8988T (cell line): ENCODE results near the gene CXCR4.
"Not testable (repeated sequence)": the region's sequence is repeated elsewhere in the genome, so short reads cannot be mapped to it uniquely, and the experiment has no call there.

Experiments
- DNase-seq: peaks from one replicate; pipeline ENCODE4 v3.0.0; 2011

The CXCR4 gene

DNA sequence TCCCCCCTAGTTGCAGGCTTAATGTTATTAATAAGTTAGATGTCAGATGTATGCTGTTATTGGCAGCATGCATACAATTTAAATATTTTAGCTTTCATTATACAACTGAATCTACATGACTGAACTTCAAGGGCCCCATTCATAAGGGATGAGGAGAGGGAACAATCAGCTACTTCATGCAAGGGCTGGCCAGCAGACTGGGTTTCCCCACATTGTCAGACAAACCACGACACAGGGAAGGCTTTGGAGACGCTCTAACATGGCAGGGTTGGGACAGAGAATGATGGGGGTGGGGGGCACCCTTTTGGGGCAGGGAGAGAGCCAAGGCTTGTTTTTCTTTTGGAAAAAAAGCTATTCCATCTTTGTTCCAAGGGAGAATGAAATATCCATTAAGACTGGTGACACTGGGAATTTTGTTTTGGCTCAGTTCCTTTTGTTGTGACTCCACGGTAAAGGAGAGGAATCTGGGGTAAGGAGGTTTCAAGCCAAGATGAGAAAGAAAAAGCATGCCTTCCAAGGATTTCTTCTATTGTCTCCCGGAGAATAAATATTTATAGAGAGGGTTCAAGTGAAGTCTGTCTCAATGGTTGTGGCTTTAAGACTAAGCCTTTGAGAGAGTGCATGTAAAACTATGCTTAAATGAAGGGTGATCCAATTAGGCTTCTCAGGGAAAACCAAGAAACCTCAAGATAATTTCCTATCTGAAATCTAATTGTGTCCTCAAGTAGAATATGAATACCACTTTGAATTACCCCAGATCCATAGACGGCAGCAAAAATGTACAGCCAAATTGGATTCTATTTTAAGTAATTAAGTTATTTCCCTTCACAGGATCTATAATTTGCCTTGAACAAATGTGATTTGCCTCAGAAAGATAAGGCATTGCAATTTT lies 5.4 kb downstream of the CXCR4 start:
- no peak for DNase-seq

DNA sequence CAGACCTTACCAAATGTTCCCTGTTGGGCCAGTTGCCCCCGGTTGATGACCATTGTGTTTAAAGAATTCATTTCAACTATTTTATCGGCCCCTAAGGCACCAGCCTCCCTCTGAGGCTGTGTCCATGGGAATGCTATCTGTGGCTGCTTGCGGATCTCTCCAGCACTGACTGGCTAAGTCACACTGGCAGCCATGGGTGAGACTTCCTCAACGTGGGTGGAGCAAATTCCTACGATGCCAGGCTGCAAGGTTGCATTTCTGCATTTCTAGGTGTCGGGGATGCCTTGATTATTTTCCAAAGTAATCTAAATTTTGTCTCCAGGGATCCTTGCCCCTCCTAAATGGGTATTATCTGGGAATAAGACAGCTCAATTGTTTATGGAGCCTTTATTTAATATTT lies 6.2 kb downstream of the CXCR4 start:
- no peak for DNase-seq

DNA sequence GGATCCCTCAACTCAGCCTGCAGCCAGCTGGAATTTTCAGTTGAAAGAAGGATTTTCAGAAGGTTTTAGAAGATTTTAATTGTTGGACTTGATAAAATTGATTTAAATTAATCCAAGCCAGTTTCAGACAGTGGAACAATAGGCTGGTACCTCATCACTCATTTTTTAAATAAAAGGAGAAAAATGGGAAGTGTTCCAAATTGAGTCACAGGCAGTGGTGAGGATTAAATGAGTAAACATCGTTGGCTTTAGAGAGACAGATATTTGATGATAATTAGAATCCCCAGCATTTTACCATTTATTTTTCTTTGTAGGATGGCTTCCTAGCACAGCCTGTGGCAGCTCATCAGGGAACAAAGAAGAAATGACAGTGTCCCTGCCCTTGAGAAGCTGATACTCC lies 7.4 kb downstream of the CXCR4 start:
- DNase-seq: no peak

DNA sequence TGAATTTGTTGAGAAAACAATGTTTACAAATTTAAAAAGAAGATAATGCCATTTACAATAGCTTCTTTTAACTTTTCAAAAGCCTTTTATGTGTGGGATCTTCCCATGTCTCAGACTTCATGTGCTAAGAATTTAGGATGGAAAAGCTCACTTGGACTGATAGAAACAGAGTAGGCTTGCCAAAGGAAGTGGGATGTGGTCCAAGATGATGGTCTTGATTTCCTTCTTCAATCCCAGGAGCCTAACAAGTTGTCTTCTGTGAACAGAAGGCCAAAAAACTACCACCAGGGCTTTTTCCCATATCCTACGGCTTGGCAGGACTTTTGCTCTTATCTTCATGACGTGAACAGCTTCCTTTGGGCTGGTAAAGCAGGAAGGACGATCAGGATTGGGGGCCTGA lies 9.5 kb downstream of the CXCR4 start:
- no peak for DNase-seq

DNA sequence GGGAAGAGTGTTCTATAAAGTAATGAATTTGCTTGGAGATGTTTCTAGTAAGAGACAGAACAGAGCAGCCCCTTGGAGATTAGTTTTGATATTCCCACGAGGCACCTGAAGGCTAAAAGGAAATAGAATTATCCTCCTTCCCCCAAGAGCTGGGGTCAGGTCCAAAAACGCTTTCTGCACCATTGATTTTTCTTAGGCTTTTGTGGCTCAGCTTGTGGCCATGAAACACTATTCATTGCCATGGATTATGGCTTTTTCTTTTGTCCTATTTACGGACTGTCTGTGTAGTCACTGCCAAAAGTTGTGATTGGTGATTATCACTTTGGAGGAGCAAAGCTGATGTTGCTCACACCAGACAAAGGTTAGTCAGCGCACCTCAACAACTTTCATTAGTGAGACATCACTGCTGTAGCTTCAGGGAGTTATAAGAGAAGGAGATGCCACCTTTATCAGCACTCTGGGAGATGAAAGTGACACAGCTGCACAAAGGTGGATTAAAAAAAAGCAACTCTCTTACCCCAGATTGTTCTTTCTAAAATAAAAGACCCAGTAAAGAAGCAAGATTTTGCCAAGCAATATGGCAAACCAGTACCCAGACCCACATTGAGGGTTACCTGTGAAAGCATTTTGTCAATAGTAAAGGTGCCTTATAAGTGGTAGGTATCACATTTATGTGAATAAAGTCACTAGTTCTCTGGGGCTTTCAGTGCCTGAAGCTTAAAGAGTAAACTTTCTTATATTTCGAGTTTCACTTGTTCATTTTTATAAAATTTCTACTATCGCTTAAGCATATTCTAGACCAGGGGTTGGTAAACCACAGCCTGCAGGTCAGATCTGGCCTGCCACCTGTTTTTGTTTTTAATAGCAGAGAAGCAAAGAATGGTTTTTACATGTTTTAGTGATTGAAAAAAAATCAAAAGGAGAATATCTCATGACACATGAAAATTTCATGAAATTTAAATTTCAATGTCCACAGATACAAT lies 10.6 kb downstream of the CXCR4 start:
- no peak for DNase-seq

DNA sequence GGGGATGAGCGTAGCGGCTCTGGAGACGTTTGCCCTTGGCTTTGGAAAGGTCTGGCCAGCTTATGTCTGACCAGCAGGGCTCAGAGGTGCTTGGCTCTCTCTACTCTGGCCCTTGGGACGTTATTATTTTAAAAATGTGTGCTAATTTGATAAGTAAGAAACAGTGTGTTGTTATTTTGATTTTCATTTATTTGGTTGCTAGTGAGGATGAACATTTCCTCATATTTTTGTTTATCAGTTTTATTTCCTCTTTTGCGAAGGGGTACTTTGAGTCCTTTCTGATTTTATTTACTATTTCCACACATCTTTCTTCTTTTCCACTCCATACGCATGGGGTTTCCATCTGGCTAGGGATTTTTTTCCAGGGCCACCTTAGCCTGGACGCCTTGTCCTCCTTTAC lies 11.4 kb downstream of the CXCR4 start:
- DNase-seq: no peak

DNA sequence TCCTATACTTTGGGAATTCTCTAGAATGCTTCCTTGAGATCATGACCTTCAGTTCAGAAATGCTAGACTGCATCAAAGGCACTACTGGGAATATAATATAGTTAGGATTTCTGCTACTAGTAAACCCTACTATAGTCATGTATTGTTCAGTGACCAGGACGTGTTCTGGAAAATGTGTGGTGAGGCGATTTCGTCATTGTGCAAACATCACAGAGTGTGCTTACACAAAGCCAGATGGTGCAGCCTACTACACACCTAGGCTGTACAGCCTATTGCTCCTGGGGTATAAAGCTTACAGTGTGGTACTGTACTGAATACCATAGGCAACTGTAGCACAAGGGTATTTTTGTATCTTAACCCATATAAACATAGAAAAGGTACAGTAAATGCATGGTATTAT lies 13.0 kb downstream of the CXCR4 start:
- DNase-seq: no peak

DNA sequence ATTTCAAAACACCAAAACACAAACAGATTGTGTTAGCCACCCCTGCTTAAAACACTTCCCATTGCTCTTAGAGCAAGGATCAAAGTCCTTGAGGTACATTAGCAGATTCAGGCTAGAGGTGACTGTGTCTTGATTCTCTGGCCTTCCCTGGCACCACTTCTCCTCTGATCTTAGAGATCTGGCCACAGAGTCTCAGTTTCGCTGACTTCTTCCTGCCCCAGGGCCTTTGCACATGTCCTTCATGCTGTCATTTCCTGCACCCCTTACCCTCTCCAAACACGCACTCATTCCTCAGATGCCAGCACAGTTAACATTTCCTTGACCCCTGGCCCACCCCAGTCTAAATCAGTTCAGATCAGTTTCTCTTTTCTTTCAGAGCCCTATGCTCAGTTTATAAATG lies 16.9 kb downstream of the CXCR4 start:
- DNase-seq: no peak

DNA sequence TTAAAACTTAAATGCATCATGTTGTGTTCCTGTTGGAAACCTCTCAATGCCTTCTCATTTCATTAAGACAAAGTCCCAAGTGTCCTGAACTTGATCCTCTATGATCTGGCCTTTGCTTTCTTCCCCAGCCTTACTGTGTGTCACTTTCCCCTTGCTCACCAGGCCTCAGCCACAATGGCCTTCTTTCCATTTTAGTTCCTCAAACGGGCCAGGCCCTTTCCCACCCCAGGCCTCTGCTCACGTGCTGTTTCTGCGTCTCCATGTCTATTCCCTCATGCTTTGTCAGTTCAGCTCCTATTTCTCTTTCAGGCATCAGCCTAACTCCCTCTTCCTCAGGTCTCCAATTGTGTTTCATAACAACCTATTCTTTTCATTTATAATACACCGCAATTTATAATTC lies 19.5 kb downstream of the CXCR4 start:
- DNase-seq: no peak

DNA sequence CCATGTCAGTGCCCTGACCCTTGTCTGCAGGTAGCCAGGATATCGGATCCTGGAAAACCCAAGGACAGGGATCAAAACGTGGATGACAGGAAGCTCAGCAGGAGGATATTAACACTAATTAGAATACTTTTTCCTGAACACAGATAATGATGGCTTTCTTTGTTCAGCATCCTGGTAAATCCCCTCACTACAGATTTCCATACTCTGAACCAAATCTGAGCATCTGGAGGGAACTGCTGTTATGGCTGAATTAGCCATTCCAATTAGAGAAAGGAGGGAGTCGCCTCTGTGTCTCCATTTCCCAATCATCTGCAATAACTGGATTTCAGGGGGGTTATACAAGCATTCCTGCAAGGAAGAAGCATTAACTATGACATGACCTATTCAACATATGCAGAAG lies 24.4 kb downstream of the CXCR4 start:
- DNase-seq: no peak

DNA sequence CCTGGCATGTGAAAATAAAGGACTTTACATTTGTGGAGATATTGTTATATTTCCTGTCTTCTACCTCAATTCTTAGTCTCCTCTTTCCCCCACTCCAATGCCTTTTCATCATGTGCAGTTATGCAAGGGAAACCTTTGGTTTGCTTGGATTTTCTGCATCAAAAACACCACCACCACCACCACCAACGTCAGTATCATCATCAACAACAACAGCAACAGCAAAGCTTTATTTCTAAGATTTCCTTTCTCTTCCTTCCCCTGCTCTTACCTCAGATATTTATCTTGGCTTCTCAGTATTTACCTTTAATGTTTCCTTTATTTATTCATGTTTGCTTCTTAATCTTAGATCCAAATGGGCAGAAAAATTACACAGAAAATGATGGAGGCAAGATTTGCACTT lies 26.1 kb downstream of the CXCR4 start:
- no peak for DNase-seq

DNA sequence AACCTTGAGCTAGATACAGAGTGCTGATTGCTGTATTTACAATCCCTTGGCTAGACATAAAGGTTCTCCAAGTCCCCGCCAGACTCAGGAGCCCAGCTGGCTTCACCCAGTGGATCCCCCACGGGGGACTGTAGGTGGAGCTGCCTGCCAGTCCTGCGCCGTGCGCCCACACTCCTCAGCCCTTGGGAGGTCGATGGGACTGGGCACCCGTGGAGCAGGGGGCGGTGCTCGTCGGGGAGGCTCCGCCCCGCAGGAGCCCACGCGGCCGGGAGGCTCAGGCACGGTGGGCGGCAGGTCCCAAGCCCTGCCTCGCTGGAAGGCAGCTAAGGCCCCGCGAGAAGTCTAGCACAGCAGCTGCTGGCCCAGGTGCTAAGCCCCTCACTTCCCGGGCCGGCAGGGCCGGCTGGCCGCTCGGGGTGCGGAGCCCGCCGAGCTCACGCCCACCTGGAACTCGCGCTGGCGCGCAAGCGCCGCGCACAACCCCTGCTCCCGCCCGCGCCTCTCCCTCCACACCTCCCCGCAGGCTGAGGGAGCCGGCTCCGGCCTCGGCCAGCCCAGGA lies 30.0 kb downstream of the CXCR4 start:
- not testable (repeated sequence) for DNase-seq

DNA sequence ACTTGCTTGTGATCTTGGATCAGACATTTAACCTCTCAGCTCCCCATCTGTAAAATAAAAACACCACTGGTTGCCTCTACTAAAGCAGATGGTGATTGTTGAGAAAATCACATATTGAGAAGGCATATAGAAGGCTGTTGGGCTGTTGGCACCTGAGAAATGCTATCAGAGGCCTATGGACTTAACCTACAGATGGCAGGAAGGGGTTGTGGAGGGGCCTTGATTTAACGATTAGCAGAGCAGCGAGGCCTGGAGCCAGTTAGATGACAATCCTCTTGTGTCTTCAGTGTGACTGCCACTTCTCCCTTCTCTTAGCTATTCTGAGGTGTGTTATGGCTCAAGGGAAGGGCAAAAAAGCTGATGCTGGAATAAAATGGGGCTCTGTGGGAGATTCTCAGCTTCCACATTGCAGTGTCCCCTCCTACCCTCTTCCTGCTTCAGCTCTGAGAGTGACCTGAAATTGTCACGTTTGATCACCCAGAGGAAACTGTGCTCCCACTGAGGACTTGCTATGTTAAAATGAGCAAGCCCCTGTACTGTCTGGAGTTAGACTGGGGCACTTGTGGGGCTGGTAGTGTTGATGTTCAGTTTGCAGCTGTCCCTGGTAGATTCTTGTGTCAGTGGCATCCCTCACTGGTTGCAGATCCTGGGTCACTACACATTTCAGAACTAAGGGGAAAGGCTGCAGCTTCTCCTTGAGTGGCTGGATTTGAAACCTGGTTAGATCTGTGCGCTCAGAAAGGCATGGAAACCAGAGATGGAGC lies 31.5 kb downstream of the CXCR4 start:
- DNase-seq: no peak

DNA sequence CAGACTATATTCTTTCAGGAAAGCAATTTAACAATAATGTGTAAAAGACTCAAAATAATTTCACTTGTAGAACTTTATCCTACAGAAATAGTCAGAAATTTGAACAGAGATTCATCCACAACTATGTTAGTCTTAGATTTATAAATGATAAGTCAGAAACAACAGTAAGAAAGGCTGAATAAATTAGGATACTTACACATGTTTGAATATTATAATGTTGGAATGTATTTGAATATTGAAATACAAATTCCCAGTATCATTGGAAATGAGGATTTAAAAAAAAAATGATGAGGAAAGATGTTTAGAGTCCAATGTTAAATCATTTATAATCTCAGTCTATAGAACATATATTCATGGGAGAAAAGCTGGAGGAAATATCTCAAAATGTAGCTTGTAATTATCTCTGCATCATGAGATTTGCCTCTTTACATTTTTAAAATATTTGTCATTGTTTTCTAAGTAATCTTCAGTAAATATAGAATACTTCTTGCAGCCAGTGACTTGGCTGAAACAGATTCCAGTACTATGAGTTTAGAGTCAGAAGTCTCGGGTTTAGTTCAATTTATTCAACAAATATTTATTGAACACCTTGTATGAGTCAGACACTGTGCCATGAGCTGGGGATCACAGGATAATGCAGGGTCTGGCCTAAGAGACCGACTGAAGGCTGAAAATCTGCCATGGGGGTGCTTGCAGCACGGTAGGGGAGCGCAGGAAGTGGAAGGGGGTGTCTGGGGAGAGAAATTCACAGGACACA lies 32.3 kb downstream of the CXCR4 start:
- no peak for DNase-seq

DNA sequence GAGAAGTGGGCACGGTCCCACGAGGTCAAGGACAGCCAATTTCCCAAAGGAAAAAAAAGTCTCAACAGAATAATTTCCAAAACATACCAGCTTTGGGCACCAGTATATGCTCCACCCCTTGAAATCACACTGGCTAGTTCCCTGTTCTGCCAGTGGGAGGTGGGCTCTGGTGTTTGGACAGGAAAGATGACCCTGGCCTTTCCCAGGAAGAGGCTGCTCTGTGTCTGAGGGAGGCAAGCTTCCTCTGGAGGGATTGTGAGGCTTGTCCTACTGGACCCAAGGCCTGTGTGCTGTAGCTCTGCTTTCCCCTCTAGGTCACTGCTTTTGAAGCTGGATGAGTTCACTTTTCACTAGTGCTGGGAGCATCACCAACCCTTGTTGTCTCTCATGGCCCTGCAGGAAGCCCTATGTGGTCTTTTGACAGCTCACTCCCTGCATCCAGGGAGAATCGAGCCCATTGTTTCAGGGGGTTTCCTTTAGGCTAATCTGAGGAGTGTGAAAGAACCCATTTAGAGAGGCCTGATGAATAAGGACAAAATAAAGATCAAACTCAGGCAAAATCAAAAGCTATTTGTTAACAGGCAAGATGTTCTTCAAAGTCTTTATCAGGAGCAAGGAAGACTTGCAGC lies 36.3 kb downstream of the CXCR4 start:
- no peak for DNase-seq

DNA sequence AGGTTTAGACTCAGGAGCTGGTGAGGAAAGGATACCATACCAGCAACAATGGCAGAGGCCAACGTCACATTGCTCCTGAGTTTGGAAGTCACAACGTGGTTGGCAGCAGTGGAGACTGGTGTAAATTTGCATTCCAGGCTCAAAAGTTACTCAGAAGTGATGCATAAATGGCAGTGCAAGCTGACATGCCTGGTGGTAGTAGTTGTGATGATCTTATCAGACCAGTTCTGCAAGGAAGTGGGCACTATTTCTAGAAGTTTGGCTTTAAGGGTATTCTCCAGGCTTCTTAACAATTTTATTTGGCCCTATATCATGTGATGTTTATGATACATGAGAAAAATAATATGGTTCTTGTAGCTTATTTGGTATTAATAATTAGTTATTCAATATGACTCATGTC lies 37.8 kb downstream of the CXCR4 start:
- DNase-seq: no peak

DNA sequence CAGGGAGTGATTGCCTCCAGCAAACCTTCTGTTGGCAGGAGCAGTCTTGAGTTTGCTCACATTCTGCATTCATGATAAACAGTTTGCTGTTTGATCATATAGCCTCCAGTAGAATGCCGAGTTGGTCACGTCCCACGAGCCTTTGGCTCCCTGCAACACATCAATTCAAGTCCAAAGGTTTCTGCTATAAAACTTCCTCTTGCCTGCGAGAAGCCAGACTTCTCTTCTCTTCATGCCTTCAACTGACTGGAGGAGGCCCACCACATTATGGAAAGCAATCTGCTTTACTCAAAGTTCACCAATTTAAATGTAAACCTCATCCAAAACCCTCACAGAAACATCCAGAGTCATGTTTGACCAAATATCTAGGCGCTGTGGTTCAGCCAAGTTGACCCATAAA lies 40.8 kb downstream of the CXCR4 start:
- DNase-seq: no peak

DNA sequence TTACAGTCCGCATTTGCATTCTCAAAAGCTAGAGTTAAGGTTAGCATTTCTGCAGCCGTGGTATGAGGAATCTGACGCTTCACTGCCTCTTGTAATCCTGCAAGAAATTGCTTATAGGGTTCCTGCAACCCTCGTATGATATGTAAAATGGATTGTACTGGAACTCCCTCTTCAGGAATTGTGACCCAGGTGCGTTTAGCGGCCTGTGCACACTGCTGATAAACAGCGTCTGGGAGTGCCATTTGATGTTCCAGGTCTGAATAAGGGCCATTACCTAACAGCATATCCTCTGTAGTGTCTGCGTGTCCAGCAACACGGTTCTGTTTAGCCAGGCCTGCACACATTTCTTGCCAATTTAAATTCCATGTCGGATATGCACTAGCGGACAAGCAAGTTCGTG lies 42.5 kb downstream of the CXCR4 start:
- DNase-seq: no peak

DNA sequence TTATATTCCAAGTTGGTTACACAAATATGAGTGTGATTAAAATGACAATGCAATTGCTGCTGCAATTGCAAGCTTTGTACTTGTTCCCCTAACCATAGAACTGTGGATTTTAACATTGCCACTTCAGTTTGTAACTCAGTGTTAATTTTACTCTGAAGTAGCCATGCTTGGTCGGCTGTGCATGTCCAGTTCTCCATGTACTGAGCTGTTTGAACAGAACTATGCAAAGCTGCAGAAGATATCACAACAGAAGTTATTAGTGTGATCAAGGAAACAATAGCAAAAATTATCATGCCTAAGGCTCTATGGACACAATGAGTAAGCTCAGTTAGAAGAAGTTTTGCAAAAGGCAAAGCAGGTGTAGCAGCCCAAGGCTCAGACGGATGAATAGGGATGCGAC lies 45.3 kb downstream of the CXCR4 start:
- DNase-seq: no peak

DNA sequence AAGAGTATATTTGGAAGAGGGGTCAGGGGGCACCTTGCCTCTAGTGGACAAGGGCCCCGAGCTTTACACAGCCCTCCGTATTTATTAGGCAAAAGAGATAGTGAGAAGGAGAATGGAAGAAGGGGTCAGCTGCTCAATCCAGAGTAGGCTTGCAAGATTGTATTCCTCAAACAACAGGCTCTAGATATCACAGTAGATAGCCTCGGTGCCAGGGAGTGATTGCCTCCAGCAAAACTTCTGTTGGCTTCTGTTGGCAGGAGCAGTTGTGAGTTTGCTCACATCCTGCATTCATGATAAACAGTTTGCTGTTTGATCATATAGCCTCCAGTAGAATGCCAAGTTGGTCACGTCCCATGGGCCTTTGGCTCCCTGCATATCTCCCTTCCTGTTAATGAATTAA lies 46.1 kb downstream of the CXCR4 start:
- not testable (repeated sequence) for DNase-seq

DNA sequence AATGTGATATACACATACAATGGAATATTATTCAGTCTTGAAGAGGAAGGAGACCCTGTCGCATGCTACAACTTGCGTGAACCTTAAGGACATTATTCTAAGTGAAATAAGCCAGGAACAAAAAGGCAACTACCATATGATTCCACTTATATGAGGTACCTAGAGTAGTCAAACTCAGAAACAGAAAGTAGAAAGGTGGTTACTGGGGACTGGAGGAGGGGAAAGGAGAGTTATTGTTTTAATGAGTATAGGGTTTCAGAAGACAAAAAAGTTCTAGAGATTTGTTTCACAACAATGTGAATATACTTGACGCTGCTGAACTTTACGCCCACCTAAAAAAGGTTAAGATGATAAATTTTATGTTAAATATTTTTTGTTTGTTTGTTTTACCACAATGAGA lies 47.0 kb downstream of the CXCR4 start:
- no peak for DNase-seq

DNA sequence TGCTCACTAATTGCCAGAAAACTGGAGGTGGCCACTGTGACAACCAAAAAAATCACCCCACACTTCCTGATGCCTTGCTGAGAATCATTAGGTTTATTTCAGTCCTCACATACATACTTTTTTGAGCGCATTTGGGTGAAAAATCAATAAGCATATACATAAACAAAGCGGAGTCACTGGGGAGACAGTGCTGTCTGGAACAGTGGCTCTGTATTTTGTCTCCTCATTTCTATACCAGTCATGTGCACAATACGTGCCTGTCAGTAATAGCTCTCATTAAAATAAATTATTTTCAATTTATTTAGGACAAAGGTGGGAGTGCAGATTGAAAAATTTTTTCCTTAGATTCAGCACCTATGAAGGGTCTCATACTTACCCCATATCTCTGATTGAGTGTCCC lies 48.2 kb downstream of the CXCR4 start:
- no peak for DNase-seq
